Body of pancreas (tissue), 4 donors: ENCODE data around the gene DYTN. TPM values are rescaled to one million over a fixed set of nuclear protein-coding genes. Genes with fewer than 3 reads are reported as not detected.

ENCODE experiments used
- ATAC-seq: fragments of 150-250 bp; one replicate; pipeline ENCODE4 v1.9.1; 2016
- DNase-seq, 4 donors: peaks; one replicate each; pipeline ENCODE4 v3.0.0-alpha.2; 2019
- H3K27ac ChIP-seq, 4 donors: fragments of 200-600 bp; sonication (generic); 1 replicate in 3 of 4; 2 replicates in 1 of 4; pipeline versions ENCODE4 v1.5.1 to v1.6.1; 2016 to 2019; ENCODE audit warnings: mild to moderate bottlenecking in 1 of 4, mixed read lengths in 1 of 4, moderate library complexity in 1 of 4
- H3K27me3 ChIP-seq, 2 donors: fragments of 200-600 bp; sonication (generic); one replicate each; pipeline ENCODE4 v1.6.0; 2016; ENCODE audit warnings: mild to moderate bottlenecking in 1 of 2
- H3K36me3 ChIP-seq, 2 donors: fragments of 200-600 bp; sonication (generic); replicated peaks in 1 of 2; 2 replicates each; pipeline ENCODE4 v1.5.1; 2016; ENCODE audit warnings: low read depth in 2 of 2; ENCODE audit not compliant: insufficient read depth in 1 of 2
- H3K4me1 ChIP-seq: fragments of 200-600 bp; sonication (generic); one replicate; pipeline ENCODE4 v1.6.0; 2016
- H3K4me3 ChIP-seq, 2 donors: fragments of 200-600 bp; sonication (generic); 1 replicate in 1 of 2; 2 replicates in 1 of 2; pipeline ENCODE4 v1.5.1; 2016 to 2019
- H3K9me3 ChIP-seq, 3 donors: fragments of 200-600 bp; sonication (generic); 1 replicate in 2 of 3; 2 replicates in 1 of 3; pipeline ENCODE4 v1.5.1; 2016
- CTCF ChIP-seq, 7 experiments: fragments of 450-650 bp in 4 of 7; fragments of 200-600 bp in 3 of 7; sonication (generic) in 3 of 7; IDR thresholded peaks; one replicate each; pipeline ENCODE4 v1.5.1; 2016 to 2019; ENCODE audit warnings: antibody characterized with exemption in 7 of 7
- POLR2A ChIP-seq, 3 donors: fragments of 450-650 bp; IDR thresholded peaks; one replicate each; pipeline ENCODE4 v1.6.1; 2016; ENCODE audit warnings: antibody characterized with exemption in 3 of 3, mild to moderate bottlenecking in 2 of 3
- WGBS, 2 donors: methylation state at CpG; one replicate each; pipeline ENCODE4 v1.1.5; 2017; 5-methylcytosine and 5-hydroxymethylcytosine counted together
- intact Hi-C: fragments of 100-400 bp; cut with DNase I; formaldehyde crosslinking; loops from one replicate; pipeline ENCODE4 v1.15.1; 2023
- total RNA-seq, 2 donors: library from RNA; depleted of rRNA; stranded (reverse); fragments of >200 nt; gene quantifications; one replicate each; pipeline ENCODE4 v1.1.0, GENCODE V29; 2016

Gene DYTN
- total RNA-seq, 2 donors from 2014 or later, result not detected

GRCh38 chr2:206728277-206729199 lies 10.3 kb upstream of the DYTN start:
- DNase-seq, result no peak
- 61 to 67% methylated on average over 7 of the region's 7 CpGs for WGBS, 2 donors
- H3K9me3 ChIP-seq, result no peaks in the 10 kb centered on the region
- H3K36me3 ChIP-seq, result no peaks in the 10 kb centered on the region
- no peak for ATAC-seq
- no peaks in the 10 kb centered on the region for H3K4me1 ChIP-seq
- TF ChIP-seq CTCF (IDR thresholded peaks at IDR 0.05) (no peak), POLR2A (IDR thresholded peaks at IDR 0.05) (no peak)
- no peaks in the 10 kb centered on the region for H3K27me3 ChIP-seq
- no peak overlapping the region for H3K27ac ChIP-seq
- intact Hi-C loops, result no loop called here
- no peak overlapping the region for H3K4me3 ChIP-seq

GRCh38 chr2:206727287-206727686 lies 9.1 kb upstream of the DYTN start:
- WGBS, 2 donors, result 73 to 79% methylated on average over 2 of the region's 2 CpGs
- TF ChIP-seq CTCF (IDR thresholded peaks at IDR 0.05) (no peak), POLR2A (IDR thresholded peaks at IDR 0.05) (no peak)
- H3K4me3 ChIP-seq, result no peak overlapping the region
- no peak for DNase-seq
- intact Hi-C loops, result no loop called here
- H3K4me1 ChIP-seq, result no peaks in the 10 kb centered on the region
- H3K9me3 ChIP-seq, result no peaks in the 10 kb centered on the region
- no peak overlapping the region for H3K27ac ChIP-seq
- no peaks in the 10 kb centered on the region for H3K36me3 ChIP-seq
- no peaks in the 10 kb centered on the region for H3K27me3 ChIP-seq
- ATAC-seq, result no peak

GRCh38 chr2:206723288-206723687 lies 5.1 kb upstream of the DYTN start:
- Histone ChIP-seq H3K27ac (no peak overlapping the region), H3K36me3 (no peaks in the 10 kb centered on the region), H3K4me1 (no peaks in the 10 kb centered on the region), H3K4me3 (no peak overlapping the region), H3K27me3 (no peaks in the 10 kb centered on the region), H3K9me3 (no peaks in the 10 kb centered on the region)
- no peak for ATAC-seq
- intact Hi-C loops, result no loop called here
- TF ChIP-seq POLR2A (IDR thresholded peaks at IDR 0.05) (no peak), CTCF (IDR thresholded peaks at IDR 0.05) (no peak)
- DNase-seq, result no peak
- 78 to 80% methylated on average over 1 of the region's 1 CpG for WGBS, 2 donors

DNA sequence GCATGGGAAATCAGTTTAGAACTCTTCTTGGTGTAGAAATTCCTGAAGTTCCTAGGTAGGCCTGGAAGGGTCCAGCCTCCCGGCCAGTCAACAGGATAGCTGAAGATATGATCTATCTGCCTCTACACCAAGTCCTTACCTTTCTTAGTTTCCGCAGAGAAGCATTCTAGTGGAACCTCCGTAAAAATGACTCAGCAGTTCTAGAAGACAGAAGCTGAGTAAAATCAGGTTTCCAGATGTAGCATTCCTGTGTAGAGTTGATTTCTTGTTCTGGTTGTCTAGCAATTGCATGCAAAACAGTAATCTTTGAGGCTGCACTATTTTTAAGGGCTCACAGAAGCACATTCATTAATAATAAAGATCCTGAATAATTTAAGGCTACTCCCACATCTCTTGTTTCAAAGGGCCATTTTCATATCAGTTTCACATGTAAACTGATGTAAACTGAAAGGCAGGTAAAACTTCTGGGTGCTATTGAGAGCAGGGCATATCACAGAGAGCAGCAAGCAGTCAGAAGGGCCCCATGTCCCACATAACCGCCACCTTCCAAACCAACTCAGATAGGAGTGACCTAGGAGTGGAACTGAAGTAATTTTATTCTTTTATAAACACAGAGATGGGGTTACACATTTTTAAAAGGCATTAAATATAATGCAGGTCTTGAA lies 3.2 kb upstream of the DYTN start:
- intact Hi-C loops, result no loop called here
- ATAC-seq (no peak), DNase-seq (no peak)
- Histone ChIP-seq H3K36me3 (no peaks in the 10 kb centered on the region), H3K4me1 (no peaks in the 10 kb centered on the region), H3K27me3 (no peaks in the 10 kb centered on the region), H3K9me3 (no peaks in the 10 kb centered on the region), H3K27ac (no peak overlapping the region), H3K4me3 (no peak overlapping the region)
- WGBS, 2 donors, result 69 to 70% methylated on average over 4 of the region's 4 CpGs
- no peak for TF ChIP-seq POLR2A (IDR thresholded peaks at IDR 0.05)
- no peak for TF ChIP-seq CTCF (IDR thresholded peaks at IDR 0.05)
